Skeletal muscle cell (primary cell): Measurements from ENCODE around the gene NAA16.
"Not testable (repeated sequence)": the region's sequence is repeated elsewhere in the genome, so short reads cannot be mapped to it uniquely, and the experiment has no call there.

Experiments
- DNase-seq: peaks from one replicate; pipeline ENCODE4 v3.0.0-alpha.2; 2010; ENCODE audit warnings: low read depth
- H3K4me3 ChIP-seq: 2 replicates; pipeline ENCODE4 v1.5.1; 2011; ENCODE audit warnings: low read depth, mild to moderate bottlenecking, control low read depth, low read length, moderate library complexity

NAA16 gene

GRCh38 chr13:41345165-41345913 lies 34.3 kb downstream of the NAA16 start:
- H3K4me3 ChIP-seq = no peak overlapping the region
- DNase-seq = no peak

GRCh38 chr13:41345914-41346589 lies 35.0 kb downstream of the NAA16 start:
- H3K4me3 ChIP-seq = no peak overlapping the region
- no peak for DNase-seq

- DNase-seq = no peak
- no peak overlapping the region for H3K4me3 ChIP-seq
These were observed 42.1 kb downstream of the NAA16 start for GRCh38 chr13:41352935-41353840.

GRCh38 chr13:41354416-41354815 lies 43.3 kb downstream of the NAA16 start:
- DNase-seq = no peak
- no peak overlapping the region for H3K4me3 ChIP-seq

- not testable (repeated sequence) for DNase-seq, H3K4me3 ChIP-seq
These were observed 45.2 kb downstream of the NAA16 start for GRCh38 chr13:41356385-41356648.

GRCh38 chr13:41356786-41357185 lies 45.7 kb downstream of the NAA16 start:
- no peak overlapping the region for H3K4me3 ChIP-seq
- DNase-seq = no peak

GRCh38 chr13:41361491-41361890 lies 50.4 kb downstream of the NAA16 start:
- H3K4me3 ChIP-seq = no peak overlapping the region
- DNase-seq = no peak

- no peak overlapping the region for H3K4me3 ChIP-seq
- no peak for DNase-seq
These were observed 53.0 kb downstream of the NAA16 start for GRCh38 chr13:41364043-41364442.

GRCh38 chr13:41365631-41366030 lies 54.6 kb downstream of the NAA16 start:
- no peak overlapping the region for H3K4me3 ChIP-seq
- no peak for DNase-seq

GRCh38 chr13:41370736-41371135 lies 59.7 kb downstream of the NAA16 start:
- no peak overlapping the region for H3K4me3 ChIP-seq
- DNase-seq = no peak

GRCh38 chr13:41377446-41377845 lies 66.4 kb downstream of the NAA16 start:
- H3K4me3 ChIP-seq = no peak overlapping the region
- no peak for DNase-seq

- H3K4me3 ChIP-seq = no peak overlapping the region
- no peak for DNase-seq
These were observed 71.4 kb downstream of the NAA16 start for GRCh38 chr13:41382431-41382830.

GRCh38 chr13:41383386-41383785 lies 72.3 kb downstream of the NAA16 start:
- DNase-seq = no peak
- H3K4me3 ChIP-seq = no peak overlapping the region

GRCh38 chr13:41384749-41385503 lies 73.9 kb downstream of the NAA16 start:
- H3K4me3 ChIP-seq = no peak overlapping the region
- DNase-seq = no peak

- no peak for DNase-seq
- no peak overlapping the region for H3K4me3 ChIP-seq
These were observed 75.1 kb downstream of the NAA16 start for GRCh38 chr13:41386211-41386610.

- H3K4me3 ChIP-seq = no peak overlapping the region
- DNase-seq = no peak
These were observed 76.5 kb downstream of the NAA16 start for GRCh38 chr13:41387576-41387975.

GRCh38 chr13:41388143-41388881 lies 77.2 kb downstream of the NAA16 start:
- H3K4me3 ChIP-seq = no peak overlapping the region
- DNase-seq = no peak

GRCh38 chr13:41389580-41389979 lies 78.5 kb downstream of the NAA16 start:
- DNase-seq = no peak
- no peak overlapping the region for H3K4me3 ChIP-seq

- no peak overlapping the region for H3K4me3 ChIP-seq
- DNase-seq = no peak
These were observed 83.1 kb downstream of the NAA16 start for GRCh38 chr13:41394166-41394565.
